K562 (cell line): ENCODE data around the gene CLDN25. TPM values are rescaled to one million over a fixed set of nuclear protein-coding genes. Genes with fewer than 3 reads are reported as not detected.
A peak's percentile ranks its signal among the peaks of the same experiment; 100 is the strongest.

Source experiments
- ATF1 ChIP-seq, 2 experiments: fragments of 450-650 bp in 1 of 2; IDR thresholded peaks; 2 replicates each; pipeline ENCODE4 v1.6.1; 2016; ENCODE audit warnings: missing compliant biosample characterization in 1 of 2, missing genetic modification characterization in 1 of 2
- CBFA2T3 ChIP-seq: fragments of 450-650 bp; IDR thresholded peaks from 2 replicates; pipeline ENCODE4 v1.6.1; 2017
- CBX5 ChIP-seq: IDR thresholded peaks from 2 replicates; pipeline ENCODE4 v1.6.1; 2014; ENCODE audit warnings: low read depth, borderline replicate concordance
- EZH2 ChIP-seq: IDR thresholded peaks from 2 replicates; pipeline ENCODE4 v1.6.1; 2012; ENCODE audit warnings: low read depth, mild to moderate bottlenecking, inconsistent platforms, low read length, borderline replicate concordance
- HDAC3 ChIP-seq: fragments of 450-650 bp; IDR thresholded peaks from 2 replicates; pipeline ENCODE4 v1.6.1; 2018; ENCODE audit warnings: borderline replicate concordance, mild to moderate bottlenecking, moderate library complexity; ENCODE audit not compliant: partially characterized antibody
- IFI16 ChIP-seq: fragments of 250-450 bp; sonication (Bioruptor Pico); IDR thresholded peaks from 2 replicates; pipeline ENCODE4 v2.1.2; 2022; ENCODE audit warnings: mild to moderate bottlenecking, inconsistent platforms
- IRF9 ChIP-seq: fragments of 450-650 bp; IDR thresholded peaks from 2 replicates; pipeline ENCODE4 v1.6.1; 2016; ENCODE audit warnings: missing biosample characterization, missing genetic modification characterization
- KAT8 ChIP-seq: fragments of 450-650 bp; IDR thresholded peaks from 2 replicates; pipeline ENCODE4 v1.6.1; 2016; ENCODE audit warnings: low read depth, mild to moderate bottlenecking
- KDM2B ChIP-seq: fragments of 250-450 bp; sonication (Bioruptor Pico); IDR thresholded peaks from 2 replicates; pipeline ENCODE4 v1.8.0; 2021; ENCODE audit warnings: mild to moderate bottlenecking, moderate library complexity
- MAFF ChIP-seq: IDR thresholded peaks from 2 replicates; pipeline ENCODE4 v1.6.1; 2012; ENCODE audit warnings: low read length, improper control_type of control experiment
- MAFK ChIP-seq: IDR thresholded peaks from 2 replicates; pipeline ENCODE4 v1.6.1; 2011; ENCODE audit warnings: low read length, improper control_type of control experiment
- MAZ ChIP-seq, 2 experiments: fragments of 450-650 bp in 1 of 2; sonication (generic) in 1 of 2; formaldehyde crosslinking; IDR thresholded peaks in 1 of 2; conservative IDR thresholded peaks in 1 of 2; 2 replicates each; pipeline versions ENCODE4 v1.4.0 to v1.5.0; 2020; ENCODE audit warnings: mild to moderate bottlenecking in 1 of 2, missing genetic modification reagents in 1 of 2
- MECOM ChIP-seq: fragments of 250-450 bp; sonication (Bioruptor Pico); IDR thresholded peaks from 2 replicates; pipeline ENCODE4 v1.8.0; 2022; ENCODE audit warnings: inconsistent platforms
- MED1 ChIP-seq: sonication (generic); formaldehyde crosslinking; IDR thresholded peaks from 2 replicates; pipeline ENCODE4 v1.8.1; 2023; ENCODE audit warnings: missing genetic modification reagents, borderline replicate concordance
- MEF2A ChIP-seq: IDR thresholded peaks from 2 replicates; pipeline ENCODE4 v1.6.1; 2011; ENCODE audit warnings: low read depth, mild to moderate bottlenecking, low read length, moderate library complexity; ENCODE audit not compliant: control insufficient read depth
- MTA2 ChIP-seq: fragments of 450-650 bp; IDR thresholded peaks from 2 replicates; pipeline ENCODE4 v1.6.1; 2016; ENCODE audit warnings: low read depth
- NBN ChIP-seq: fragments of 450-650 bp; IDR thresholded peaks from 2 replicates; pipeline ENCODE4 v1.6.1; 2016; ENCODE audit warnings: low read depth, mild to moderate bottlenecking
- SMARCE1 ChIP-seq: fragments of 450-650 bp; IDR thresholded peaks from 2 replicates; pipeline ENCODE4 v1.7.1; 2016; ENCODE audit warnings: mild to moderate bottlenecking
- SRSF9 ChIP-seq: fragments of 200-400 bp; formaldehyde crosslinking; IDR thresholded peaks from 2 replicates; pipeline ENCODE4 v1.6.1; 2017; ENCODE audit warnings: low read depth, low read length, borderline replicate concordance
- TAF7 ChIP-seq: fragments of 450-650 bp; IDR thresholded peaks from 2 replicates; pipeline ENCODE4 v1.6.1; 2016; ENCODE audit warnings: missing genetic modification characterization, missing compliant biosample characterization
- ZC3H4 ChIP-seq: sonication (generic); formaldehyde crosslinking; IDR thresholded peaks from 2 replicates; pipeline ENCODE4 v1.9.0; 2021; ENCODE audit warnings: missing genetic modification reagents, borderline replicate concordance
- ZNF121 ChIP-seq: sonication (generic); formaldehyde crosslinking; conservative IDR thresholded peaks from 2 replicates; pipeline ENCODE4 v1.8.0; 2022; ENCODE audit warnings: missing genetic modification reagents
- ZNF197 ChIP-seq: fragments of 200-800 bp; sonication (Bioruptor generic); IDR thresholded peaks from 2 replicates; pipeline ENCODE4 v1.6.1; 2016; ENCODE audit warnings: low read depth, missing genetic modification characterization, missing compliant biosample characterization
- ZNF445 ChIP-seq: fragments of 250-450 bp; sonication (Bioruptor Pico); IDR thresholded peaks from 2 replicates; pipeline ENCODE4 v1.4.0; 2020; ENCODE audit warnings: low read depth, mild to moderate bottlenecking, moderate library complexity
- ZNF57 ChIP-seq: fragments of 450-650 bp; formaldehyde crosslinking; IDR thresholded peaks from 2 replicates; pipeline ENCODE4 v1.4.0; 2020; ENCODE audit warnings: mild to moderate bottlenecking, moderate library complexity
- ZNF785 ChIP-seq: fragments of 250-450 bp; sonication (Bioruptor Pico); IDR thresholded peaks from 2 replicates; pipeline ENCODE4 v1.4.0; 2020; ENCODE audit warnings: mild to moderate bottlenecking
- polyA plus RNA-seq, 8 experiments: library from polyadenylated mRNA; depleted of rRNA in 4 of 8; stranded (reverse) in 5 of 8; unstranded in 3 of 8; fragments of >200 nt; fragmentation: Nextera tagmentation in 2 of 8; fragmentation: Illumina TruSeq in 1 of 8; extraction: Ambion mirVana in 2 of 8; extraction: Trizol in 1 of 8; gene quantifications; 2 replicates each; pipeline versions ENCODE4 v1.2.1 to v1.2.3, GENCODE V29; 2011 to 2014; ENCODE audit warnings: inconsistent platforms in 1 of 8, missing spikeins in 1 of 8
- total RNA-seq, 7 experiments: library from RNA; depleted of rRNA in 6 of 7; stranded (reverse); fragments of >200 nt in 6 of 7; fragmentation: Illumina TruSeq in 2 of 7; extraction: Trizol in 2 of 7; gene quantifications; 2 replicates each; pipeline versions ENCODE4 v1.2.1 to v1.2.3, GENCODE V29; 2011 to 2021; ENCODE audit warnings: low replicate concordance in 1 of 7
- TF ChIP-seq, protein P1 (sequence below), 2 experiments: IDR thresholded peaks; 2 replicates each; pipeline ENCODE4 v1.6.1; 2011; ENCODE audit warnings: borderline replicate concordance in 1 of 2, control low read depth in 1 of 2, low read depth in 1 of 2, low read length in 1 of 2, mild to moderate bottlenecking in 1 of 2, mixed read lengths in 1 of 2, moderate library complexity in 1 of 2; ENCODE audit not compliant: insufficient read depth in 1 of 2, insufficient read length in 1 of 2, poor library complexity in 1 of 2, severe bottlenecking in 1 of 2; ENCODE audit errors: extremely low read depth in 1 of 2
- TF ChIP-seq, protein P2 (sequence below): sonication (generic); formaldehyde crosslinking; IDR thresholded peaks from 2 replicates; pipeline ENCODE4 v1.9.0; 2022; ENCODE audit warnings: mild to moderate bottlenecking, missing genetic modification reagents

Gene CLDN25
- total and polyA plus RNA-seq, 9 of the 15 experiments (the other 6 are each of a cell fraction or from before 2014, with no cell fraction given) = not detected

- TF ChIP-seq HDAC3 (peak; percentile 63), MED1 (CRISPR knock-in tag) (no peak), ZNF57 (CRISPR knock-in tag) (no peak), ZNF445 (CRISPR knock-in tag) (no peak), ZNF785 (no peak), MAFF (no peak), MECOM (CRISPR knock-in tag) (no peak), ZNF121 (CRISPR knock-in tag) (no peak), CBX5 (no peak), IFI16 (CRISPR knock-in tag) (no peak), IRF9 (tag) (no peak), CBFA2T3 (no peak), SMARCE1 (no peak), MAFK (no peak), KDM2B (CRISPR knock-in tag) (no peak), MTA2 (no peak), SRSF9 (no peak), NBN (peak; percentile 33; the same call in 1 of the 2 replicates), ZNF197 (no peak; the same call in 1 of the 2 replicates), MAZ (CRISPR knock-in tag; conservative IDR thresholded peaks at IDR 0.05 in 1 of 2, IDR thresholded peaks at IDR 0.05 in 1 of 2) (0 out of 4 replicates have a peak, but pooled peaks of 1 of the 2 experiments have one; percentile 55), EZH2 (no peak), MEF2A (no peak), KAT8 (no peak), TAF7 (tag) (peak; percentile 29; the same call in 1 of the 2 replicates), ATF1 (CRISPR knock-in tag; IDR thresholded peaks at IDR 0.05) (no peak), ATF1 (tag; IDR thresholded peaks at IDR 0.05) (peak; percentile 91), ZC3H4 (CRISPR knock-in tag) (no peak)
- TF ChIP-seq, protein P1, sequence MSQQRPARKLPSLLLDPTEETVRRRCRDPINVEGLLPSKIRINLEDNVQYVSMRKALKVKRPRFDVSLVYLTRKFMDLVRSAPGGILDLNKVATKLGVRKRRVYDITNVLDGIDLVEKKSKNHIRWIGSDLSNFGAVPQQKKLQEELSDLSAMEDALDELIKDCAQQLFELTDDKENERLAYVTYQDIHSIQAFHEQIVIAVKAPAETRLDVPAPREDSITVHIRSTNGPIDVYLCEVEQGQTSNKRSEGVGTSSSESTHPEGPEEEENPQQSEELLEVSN (IDR thresholded peaks at IDR 0.05; ENCODE audit: borderline replicate concordance in 1 of 2, extremely low read depth in 1 of 2, insufficient read depth in 1 of 2, insufficient read length in 1 of 2, low read depth in 1 of 2, low read length in 1 of 2, poor library complexity in 1 of 2, severe bottlenecking in 1 of 2) = peak; percentile 43 to 52
- TF ChIP-seq, protein P2, sequence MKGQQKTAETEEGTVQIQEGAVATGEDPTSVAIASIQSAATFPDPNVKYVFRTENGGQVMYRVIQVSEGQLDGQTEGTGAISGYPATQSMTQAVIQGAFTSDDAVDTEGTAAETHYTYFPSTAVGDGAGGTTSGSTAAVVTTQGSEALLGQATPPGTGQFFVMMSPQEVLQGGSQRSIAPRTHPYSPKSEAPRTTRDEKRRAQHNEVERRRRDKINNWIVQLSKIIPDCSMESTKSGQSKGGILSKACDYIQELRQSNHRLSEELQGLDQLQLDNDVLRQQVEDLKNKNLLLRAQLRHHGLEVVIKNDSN (CRISPR knock-in tag) = no peak
Measured at GRCh38 chr11:113773416-113774173, 6.0 kb upstream of the CLDN25 start, which contains the start of gene ZW10 (continued).
